GM12878 (cell line): ENCODE data around the gene MAP4K5. TPM values are rescaled to one million over a fixed set of nuclear protein-coding genes. Genes with fewer than 3 reads are reported as not detected.

ENCODE experiments used
- ATF7 ChIP-seq: fragments of 450-650 bp; IDR thresholded peaks from 2 replicates; pipeline ENCODE4 v1.6.1; 2016; ENCODE audit warnings: low read depth, mild to moderate bottlenecking
- CEBPB ChIP-seq, 2 experiments: fragments of 150-350 bp in 1 of 2; IDR thresholded peaks; 2 replicates each; pipeline ENCODE4 v1.6.1; 2012 to 2014; ENCODE audit warnings: low read depth in 2 of 2, low read length in 2 of 2, borderline replicate concordance in 1 of 2, inconsistent platforms in 1 of 2
- CHD2 ChIP-seq: IDR thresholded peaks from 2 replicates; pipeline ENCODE4 v1.6.1; 2011; ENCODE audit warnings: low read depth, low read length, improper control_type of control experiment, borderline replicate concordance
- FOS ChIP-seq: IDR thresholded peaks from 3 replicates; pipeline ENCODE4 v1.6.1; 2011; ENCODE audit warnings: borderline replicate concordance; ENCODE audit not compliant: insufficient read length; ENCODE audit errors: extremely low read depth
- FOXM1 ChIP-seq: IDR thresholded peaks from 2 replicates; pipeline ENCODE4 v1.6.1; 2012; ENCODE audit warnings: low read depth, mild to moderate bottlenecking, inconsistent platforms, low read length, moderate library complexity
- GATAD2B ChIP-seq: fragments of 450-650 bp; conservative IDR thresholded peaks from 2 replicates; pipeline ENCODE4 v1.6.1; 2017; ENCODE audit warnings: low read depth, mild to moderate bottlenecking, moderate library complexity
- IRF4 ChIP-seq: IDR thresholded peaks from 2 replicates; pipeline ENCODE4 v1.6.1; 2011; ENCODE audit warnings: low read depth, low read length
- JUNB ChIP-seq: IDR thresholded peaks from 2 replicates; pipeline ENCODE4 v1.6.1; 2016; ENCODE audit warnings: antibody characterized with exemption, mild to moderate bottlenecking
- MTA3 ChIP-seq: IDR thresholded peaks from 2 replicates; pipeline ENCODE4 v1.6.1; 2012; ENCODE audit warnings: low read length, inconsistent platforms, borderline replicate concordance
- NFIC ChIP-seq: IDR thresholded peaks from 2 replicates; pipeline ENCODE4 v1.6.1; 2012; ENCODE audit warnings: low read depth, mild to moderate bottlenecking, inconsistent platforms, low read length, moderate library complexity
- RAD51 ChIP-seq: fragments of 450-650 bp; IDR thresholded peaks from 2 replicates; pipeline ENCODE4 v1.6.1; 2016; ENCODE audit warnings: moderate library complexity, mild to moderate bottlenecking, inconsistent platforms
- RCOR1 ChIP-seq: conservative IDR thresholded peaks from 2 replicates; pipeline ENCODE4 v1.6.1; 2012; ENCODE audit warnings: low read depth, low read length, improper control_type of control experiment
- RELA ChIP-seq: fragments of 450-650 bp; IDR thresholded peaks from 2 replicates; pipeline ENCODE4 v1.8.0; 2014; ENCODE audit warnings: borderline replicate concordance; ENCODE audit not compliant: partially characterized antibody
- SKIL ChIP-seq: fragments of 450-650 bp; IDR thresholded peaks from 2 replicates; pipeline ENCODE4 v1.6.1; 2017; ENCODE audit warnings: mild to moderate bottlenecking, low read depth, inconsistent platforms; ENCODE audit not compliant: poor library complexity, severe bottlenecking
- SPI1 ChIP-seq: IDR thresholded peaks from 2 replicates; pipeline ENCODE4 v1.6.1; 2011; ENCODE audit warnings: low read depth, mild to moderate bottlenecking, low read length, moderate library complexity, borderline replicate concordance; ENCODE audit not compliant: insufficient read depth
- SRF ChIP-seq, 2 experiments: IDR thresholded peaks; 2 replicates each; pipeline ENCODE4 v1.6.1; 2011; ENCODE audit warnings: low read depth in 2 of 2, low read length in 2 of 2, mild to moderate bottlenecking in 1 of 2, moderate library complexity in 1 of 2
- STAT1 ChIP-seq: fragments of 450-650 bp; conservative IDR thresholded peaks from 2 replicates; pipeline ENCODE4 v1.6.1; 2014; ENCODE audit warnings: antibody characterized with exemption, mild to moderate bottlenecking
- TAF1 ChIP-seq: IDR thresholded peaks from 2 replicates; pipeline ENCODE4 v1.6.1; 2011; ENCODE audit warnings: mild to moderate bottlenecking, low read depth, low read length, borderline replicate concordance
- TARDBP ChIP-seq: IDR thresholded peaks from 2 replicates; pipeline ENCODE4 v1.6.1; 2016; ENCODE audit warnings: borderline replicate concordance
- TBL1XR1 ChIP-seq: IDR thresholded peaks from 2 replicates; pipeline ENCODE4 v1.6.1; 2012; ENCODE audit warnings: low read depth, low read length, improper control_type of control experiment
- WRNIP1 ChIP-seq: IDR thresholded peaks from 2 replicates; pipeline ENCODE4 v1.6.1; 2011; ENCODE audit warnings: low read depth, low read length, improper control_type of control experiment, borderline replicate concordance
- ZNF207 ChIP-seq: fragments of 450-650 bp; IDR thresholded peaks from 2 replicates; pipeline ENCODE4 v1.6.1; 2014; ENCODE audit warnings: antibody characterized with exemption, mild to moderate bottlenecking, borderline replicate concordance
- ZNF274 ChIP-seq: IDR thresholded peaks from one replicate; pipeline ENCODE4 v1.8.0; 2011; ENCODE audit not compliant: insufficient read length, insufficient read depth
- ZZZ3 ChIP-seq: IDR thresholded peaks from 2 replicates; pipeline ENCODE4 v1.6.1; 2011; ENCODE audit warnings: low read depth; ENCODE audit not compliant: control insufficient read depth, insufficient read length
- polyA plus RNA-seq, 11 experiments: library from polyadenylated mRNA; depleted of rRNA in 4 of 11; unstranded in 6 of 11; stranded (reverse) in 5 of 11; fragments of >200 nt; fragmentation: Nextera tagmentation in 4 of 11; fragmentation: Illumina TruSeq in 1 of 11; extraction: Ambion mirVana in 4 of 11; extraction: Trizol in 1 of 11; gene quantifications; 1 replicate in 1 of 11; 2 replicates in 10 of 11; pipeline versions ENCODE4 v1.2.1 to v1.2.3, GENCODE V29; 2011 to 2016; ENCODE audit warnings: inconsistent platforms in 2 of 11, missing spikeins in 2 of 11, low read depth in 1 of 11
- total RNA-seq, 4 experiments: library from RNA; depleted of rRNA in 3 of 4; stranded (reverse); fragments of >200 nt in 3 of 4; fragmentation: Illumina TruSeq in 1 of 4; extraction: Trizol in 1 of 4; gene quantifications; 2 replicates each; pipeline versions ENCODE4 v1.2.1 to v1.2.3, GENCODE V29; 2013 to 2021
- TF ChIP-seq, protein P1 (sequence below): IDR thresholded peaks from 2 replicates; pipeline ENCODE4 v1.6.1; 2012; ENCODE audit warnings: low read depth, low read length, improper control_type of control experiment
- TF ChIP-seq, protein P2 (sequence below): IDR thresholded peaks from 2 replicates; pipeline ENCODE4 v1.6.1; 2011; ENCODE audit warnings: mild to moderate bottlenecking, low read depth, low read length, moderate library complexity; ENCODE audit not compliant: insufficient replicate concordance

The MAP4K5 gene
- total and polyA plus RNA-seq, 10 of the 15 experiments (the other 5 are each of a cell fraction or from before 2014, with no cell fraction given): 9.1 to 41.3 (median 30.1) TPM

DNA sequence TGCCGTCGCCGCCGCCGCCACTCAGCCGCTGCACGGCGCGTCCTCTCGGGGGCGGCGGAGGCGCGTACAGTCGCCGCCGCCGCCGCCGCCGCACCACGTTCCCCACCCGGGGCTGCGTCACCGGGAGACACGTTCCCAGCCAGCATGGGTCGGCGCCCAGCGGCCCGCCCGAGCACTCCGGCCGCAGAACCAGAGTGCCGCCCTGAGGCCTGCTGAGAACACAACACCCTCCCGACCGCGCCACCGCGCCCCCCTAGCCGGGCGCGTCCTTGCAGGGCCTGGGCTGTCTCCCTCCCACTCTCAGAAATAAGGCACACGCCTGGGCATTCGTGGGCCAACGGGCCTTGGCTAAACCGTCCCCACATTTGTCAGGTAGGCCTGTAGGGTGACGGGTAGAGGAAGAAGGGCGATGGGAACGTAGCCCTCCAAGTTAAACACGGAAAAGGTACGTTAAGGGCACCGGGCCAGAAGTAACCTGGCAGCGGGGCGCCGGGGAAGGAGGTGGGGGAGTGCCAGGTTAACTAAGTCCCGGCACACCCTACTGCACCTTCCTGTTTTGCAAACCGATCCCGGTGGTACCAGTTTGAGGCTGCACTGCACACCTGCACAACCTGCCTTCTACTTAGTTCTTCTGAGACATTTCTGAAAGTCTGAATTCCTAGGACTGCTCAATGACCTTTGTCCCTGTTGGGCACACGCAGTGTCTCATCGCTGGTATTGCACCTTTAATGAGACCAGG, at the start of gene MAP4K5 (continued):
- TF ChIP-seq ZZZ3: no peak
- no peak for TF ChIP-seq IRF4
- no peak for TF ChIP-seq CEBPB (IDR thresholded peaks at IDR 0.05; ENCODE audit: borderline replicate concordance in 1 of 2, low read depth in 2 of 2, low read length in 2 of 2)
- TF ChIP-seq FOS: no peak
- TF ChIP-seq RCOR1: no peak
- no peak; the same call in 1 of the 2 replicates for TF ChIP-seq SPI1
- no peak for TF ChIP-seq SKIL
- peak; percentile 68; the same call in 1 of the 2 replicates for TF ChIP-seq ZNF207
- no peak for TF ChIP-seq TARDBP
- TF ChIP-seq, protein P1, sequence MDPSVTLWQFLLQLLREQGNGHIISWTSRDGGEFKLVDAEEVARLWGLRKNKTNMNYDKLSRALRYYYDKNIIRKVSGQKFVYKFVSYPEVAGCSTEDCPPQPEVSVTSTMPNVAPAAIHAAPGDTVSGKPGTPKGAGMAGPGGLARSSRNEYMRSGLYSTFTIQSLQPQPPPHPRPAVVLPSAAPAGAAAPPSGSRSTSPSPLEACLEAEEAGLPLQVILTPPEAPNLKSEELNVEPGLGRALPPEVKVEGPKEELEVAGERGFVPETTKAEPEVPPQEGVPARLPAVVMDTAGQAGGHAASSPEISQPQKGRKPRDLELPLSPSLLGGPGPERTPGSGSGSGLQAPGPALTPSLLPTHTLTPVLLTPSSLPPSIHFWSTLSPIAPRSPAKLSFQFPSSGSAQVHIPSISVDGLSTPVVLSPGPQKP: no peak
- no peak for TF ChIP-seq TBL1XR1
- no peak for TF ChIP-seq ATF7
- no peak for TF ChIP-seq STAT1
- TF ChIP-seq TAF1: peak; percentile 60; the same call in 1 of the 2 replicates
- peak; percentile 18 for TF ChIP-seq CHD2
- TF ChIP-seq NFIC: no peak
- TF ChIP-seq, protein P2, sequence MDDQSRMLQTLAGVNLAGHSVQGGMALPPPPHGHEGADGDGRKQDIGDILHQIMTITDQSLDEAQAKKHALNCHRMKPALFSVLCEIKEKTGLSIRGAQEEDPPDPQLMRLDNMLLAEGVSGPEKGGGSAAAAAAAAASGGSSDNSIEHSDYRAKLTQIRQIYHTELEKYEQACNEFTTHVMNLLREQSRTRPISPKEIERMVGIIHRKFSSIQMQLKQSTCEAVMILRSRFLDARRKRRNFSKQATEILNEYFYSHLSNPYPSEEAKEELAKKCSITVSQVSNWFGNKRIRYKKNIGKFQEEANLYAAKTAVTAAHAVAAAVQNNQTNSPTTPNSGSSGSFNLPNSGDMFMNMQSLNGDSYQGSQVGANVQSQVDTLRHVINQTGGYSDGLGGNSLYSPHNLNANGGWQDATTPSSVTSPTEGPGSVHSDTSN: no peak
- TF ChIP-seq ZNF274: no peak
- TF ChIP-seq FOXM1: no peak
- no peak for TF ChIP-seq SRF (IDR thresholded peaks at IDR 0.05; ENCODE audit: low read depth in 2 of 2, low read length in 2 of 2)
- TF ChIP-seq JUNB: no peak
- peak; percentile 68 for TF ChIP-seq GATAD2B
- TF ChIP-seq MTA3: no peak
- TF ChIP-seq WRNIP1: no peak
- peak; percentile 80 for TF ChIP-seq RELA
- no peak for TF ChIP-seq RAD51
